SU-DHL-6 (cell line): Measurements from ENCODE around the gene GIGYF2.

Source experiments
- EZH2phosphoT487 ChIP-seq: fragments of 200-600 bp; sonication (generic), shearing (Covaris generic); conservative IDR thresholded peaks from 2 replicates; pipeline ENCODE4 v1.6.1; 2018; ENCODE audit warnings: mild to moderate bottlenecking, antibody characterized with exemption, low read length, moderate library complexity, mixed read lengths
- TF ChIP-seq, protein P1 (sequence below): fragments of 200-600 bp; sonication (generic); IDR thresholded peaks from one replicate; pipeline ENCODE4 v1.5.1; 2017; ENCODE audit warnings: antibody characterized with exemption, mild to moderate bottlenecking, low read length, moderate library complexity; ENCODE audit not compliant: insufficient read depth, poor library complexity, severe bottlenecking

DNA sequence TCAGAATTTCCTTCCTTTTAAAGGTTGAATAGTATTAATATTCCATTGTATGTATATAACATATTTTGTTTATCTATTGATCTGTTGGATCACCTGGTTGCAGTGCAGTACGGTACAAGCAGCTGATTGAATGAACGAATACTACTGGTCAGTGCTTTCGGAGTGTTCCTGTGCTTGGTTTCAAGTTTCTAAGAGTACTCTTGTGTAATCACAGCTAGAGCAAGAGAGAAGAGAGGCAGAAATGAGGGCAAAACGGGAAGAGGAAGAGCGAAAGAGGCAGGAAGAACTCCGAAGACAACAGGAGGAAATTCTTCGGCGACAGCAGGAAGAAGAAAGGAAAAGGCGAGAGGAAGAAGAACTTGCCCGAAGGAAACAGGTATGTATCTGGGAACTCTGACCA lies 119.5 kb downstream of the GIGYF2 start:
- TF ChIP-seq, protein P1, sequence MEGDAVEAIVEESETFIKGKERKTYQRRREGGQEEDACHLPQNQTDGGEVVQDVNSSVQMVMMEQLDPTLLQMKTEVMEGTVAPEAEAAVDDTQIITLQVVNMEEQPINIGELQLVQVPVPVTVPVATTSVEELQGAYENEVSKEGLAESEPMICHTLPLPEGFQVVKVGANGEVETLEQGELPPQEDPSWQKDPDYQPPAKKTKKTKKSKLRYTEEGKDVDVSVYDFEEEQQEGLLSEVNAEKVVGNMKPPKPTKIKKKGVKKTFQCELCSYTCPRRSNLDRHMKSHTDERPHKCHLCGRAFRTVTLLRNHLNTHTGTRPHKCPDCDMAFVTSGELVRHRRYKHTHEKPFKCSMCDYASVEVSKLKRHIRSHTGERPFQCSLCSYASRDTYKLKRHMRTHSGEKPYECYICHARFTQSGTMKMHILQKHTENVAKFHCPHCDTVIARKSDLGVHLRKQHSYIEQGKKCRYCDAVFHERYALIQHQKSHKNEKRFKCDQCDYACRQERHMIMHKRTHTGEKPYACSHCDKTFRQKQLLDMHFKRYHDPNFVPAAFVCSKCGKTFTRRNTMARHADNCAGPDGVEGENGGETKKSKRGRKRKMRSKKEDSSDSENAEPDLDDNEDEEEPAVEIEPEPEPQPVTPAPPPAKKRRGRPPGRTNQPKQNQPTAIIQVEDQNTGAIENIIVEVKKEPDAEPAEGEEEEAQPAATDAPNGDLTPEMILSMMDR = no peak
- no peak for TF ChIP-seq EZH2phosphoT487
